Stimulated activated CD4-positive, alpha-beta T cell treated with anti-CD3 and anti-CD28 coated beads, Interleukin-4, amount 100 ng/mL, for 48 hours (primary cell): ENCODE measurements around the gene ZNF423.

ENCODE experiments used
- DNase-seq, 2 donors: peaks; one replicate each; pipeline ENCODE4 v3.0.0-alpha.2; 2020; ENCODE audit warnings: low read depth in 2 of 2

ZNF423 gene

DNA sequence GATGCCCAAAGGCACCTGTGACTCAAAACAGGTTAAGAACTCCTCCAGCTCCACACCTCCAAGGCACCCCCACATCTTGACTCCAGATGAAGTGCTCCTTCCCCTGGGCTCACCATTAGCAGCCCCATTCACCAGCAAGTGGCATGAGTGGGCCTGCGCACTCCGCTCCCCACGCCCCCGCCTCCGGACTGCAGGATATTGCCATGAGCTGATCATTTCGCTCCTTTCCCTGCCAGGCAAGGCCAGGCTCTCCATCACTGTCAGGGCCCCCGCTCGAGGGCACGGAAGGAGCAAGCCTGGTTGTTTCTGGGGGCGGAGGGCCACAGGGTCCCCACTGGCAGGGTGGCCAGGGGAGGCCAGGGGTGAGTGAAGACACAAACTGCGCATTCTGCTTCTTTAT, 69.9 kb downstream of the ZNF423 start:
- no peak for DNase-seq

GRCh38 chr16:49782405-49782804, 73.5 kb downstream of the ZNF423 start:
- no peak for DNase-seq

DNA sequence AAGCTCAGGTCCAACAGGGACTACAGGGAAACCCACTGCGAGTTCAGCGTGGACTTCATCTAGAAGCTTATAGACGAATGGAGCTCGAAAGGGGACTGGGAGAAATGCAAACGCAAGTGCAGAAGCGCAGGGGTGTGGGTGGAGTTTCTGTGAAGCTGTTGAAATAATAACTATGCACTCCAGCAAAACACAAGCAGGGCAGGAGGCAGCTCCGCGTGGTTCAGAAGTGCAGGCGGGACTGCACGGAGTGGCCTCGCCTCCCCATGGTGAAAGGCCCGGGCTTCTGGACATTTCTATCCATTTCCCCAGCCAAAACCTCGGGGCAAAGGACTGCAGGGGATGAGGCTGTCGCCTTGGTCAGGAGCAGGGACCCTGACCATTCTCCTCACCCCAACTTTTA, 74.5 kb downstream of the ZNF423 start:
- DNase-seq, result no peak

GRCh38 chr16:49780433-49780832, 75.5 kb downstream of the ZNF423 start:
- no peak for DNase-seq

DNA sequence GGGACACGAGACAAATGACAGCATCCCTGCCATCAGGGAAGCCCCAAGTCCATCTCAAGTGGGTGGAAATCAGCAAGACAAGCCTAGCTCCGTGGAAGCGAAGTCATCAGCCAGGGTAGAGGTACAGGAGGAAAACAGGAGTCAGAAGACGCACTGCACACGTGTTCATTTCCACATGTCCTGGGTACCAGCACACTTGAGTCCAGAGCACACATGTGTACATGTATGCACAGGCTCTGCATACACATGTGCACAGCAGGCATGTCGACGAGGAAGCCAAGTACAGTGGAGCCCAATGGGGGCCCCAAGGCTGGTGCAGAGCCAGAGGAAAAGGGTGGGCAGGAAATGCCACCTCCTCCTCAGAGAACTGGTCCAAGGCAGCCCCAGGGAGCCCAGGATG, 75.9 kb downstream of the ZNF423 start:
- DNase-seq, result no peak

GRCh38 chr16:49778202-49778930, 77.5 kb downstream of the ZNF423 start:
- no peak for DNase-seq

DNA sequence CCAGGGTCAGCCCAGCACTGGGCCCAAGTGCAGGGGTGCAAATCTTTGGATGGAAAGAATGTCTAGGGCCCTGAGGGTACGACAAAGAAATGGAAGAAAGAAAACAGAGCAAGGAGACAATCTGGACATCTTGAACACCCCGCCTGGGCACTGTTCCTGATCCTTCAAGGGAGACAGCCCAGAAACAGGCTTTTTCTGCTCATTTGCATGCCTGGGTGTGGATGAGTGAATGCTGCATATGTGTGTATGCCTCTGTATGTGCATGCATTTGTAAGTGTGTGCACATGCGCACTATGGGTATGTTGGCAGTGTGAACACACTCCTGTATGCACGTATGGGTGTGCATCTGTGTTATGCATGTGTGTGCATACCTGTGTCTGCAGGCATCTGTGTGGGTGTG, 79.2 kb downstream of the ZNF423 start:
- no peak for DNase-seq

DNA sequence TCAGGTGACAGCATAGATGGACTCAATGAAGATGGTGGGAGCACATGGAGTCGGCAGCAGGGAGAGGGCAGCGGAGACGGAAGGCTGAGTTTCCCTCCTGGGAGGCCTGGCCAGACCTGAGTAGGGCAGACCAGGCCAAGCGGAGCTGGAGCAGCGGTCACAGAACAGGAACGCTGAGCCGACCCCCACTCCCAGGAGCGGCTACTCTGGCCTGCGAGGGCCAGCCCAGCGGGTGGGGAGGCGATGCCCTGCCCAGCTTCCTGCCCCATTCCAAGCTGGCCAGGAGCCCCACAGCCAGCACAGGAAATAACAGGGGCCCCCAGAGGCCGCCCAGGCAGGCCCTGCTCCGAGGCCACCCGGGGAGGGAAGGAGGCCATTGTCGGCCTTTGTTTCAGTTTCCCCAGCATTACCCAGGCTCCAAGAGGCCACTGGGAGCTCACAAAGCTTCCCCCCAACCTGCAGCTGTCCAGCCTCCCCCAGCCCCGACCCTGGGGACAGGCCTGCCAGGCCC, 79.8 kb downstream of the ZNF423 start:
- DNase-seq, result no peak

DNA sequence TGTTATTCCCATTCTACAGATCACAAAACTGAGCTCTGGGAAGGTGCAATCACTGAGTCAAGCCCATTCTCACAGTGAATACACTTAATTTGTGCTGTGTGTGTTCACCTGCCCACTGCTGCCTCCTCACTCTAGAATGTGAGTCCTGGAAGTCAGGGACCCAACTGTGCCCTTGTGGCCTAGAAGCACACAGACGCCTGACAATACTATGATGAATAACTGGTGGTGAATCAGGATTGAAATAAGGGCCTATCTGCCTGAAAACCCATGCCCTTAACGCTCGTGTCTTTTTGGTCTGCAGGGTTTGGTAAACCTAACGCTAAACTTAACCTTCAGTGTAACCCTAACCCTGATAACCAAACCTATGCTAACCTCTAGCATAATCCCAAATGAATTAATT, 80.3 kb downstream of the ZNF423 start:
- DNase-seq, result no peak

DNA sequence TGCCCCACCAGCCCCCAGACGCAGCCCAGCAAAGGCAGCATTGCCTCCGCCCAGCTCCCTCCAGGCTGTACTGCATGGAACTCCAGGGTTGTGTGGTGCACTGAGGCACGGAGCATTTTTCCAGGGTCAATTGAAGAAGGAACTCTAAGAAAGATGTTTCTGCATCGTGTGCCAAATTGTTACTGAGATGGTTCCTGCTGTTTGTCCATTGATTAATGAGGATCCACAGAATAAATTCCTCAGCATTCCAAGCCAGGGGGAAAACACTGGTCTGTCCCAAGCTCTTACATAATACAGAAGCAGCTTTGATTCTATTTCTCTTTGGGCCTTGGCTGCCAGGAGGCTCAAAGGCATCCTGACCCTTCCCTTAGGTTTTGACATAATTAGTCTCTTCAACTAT, 80.9 kb downstream of the ZNF423 start:
- DNase-seq, result no peak

DNA sequence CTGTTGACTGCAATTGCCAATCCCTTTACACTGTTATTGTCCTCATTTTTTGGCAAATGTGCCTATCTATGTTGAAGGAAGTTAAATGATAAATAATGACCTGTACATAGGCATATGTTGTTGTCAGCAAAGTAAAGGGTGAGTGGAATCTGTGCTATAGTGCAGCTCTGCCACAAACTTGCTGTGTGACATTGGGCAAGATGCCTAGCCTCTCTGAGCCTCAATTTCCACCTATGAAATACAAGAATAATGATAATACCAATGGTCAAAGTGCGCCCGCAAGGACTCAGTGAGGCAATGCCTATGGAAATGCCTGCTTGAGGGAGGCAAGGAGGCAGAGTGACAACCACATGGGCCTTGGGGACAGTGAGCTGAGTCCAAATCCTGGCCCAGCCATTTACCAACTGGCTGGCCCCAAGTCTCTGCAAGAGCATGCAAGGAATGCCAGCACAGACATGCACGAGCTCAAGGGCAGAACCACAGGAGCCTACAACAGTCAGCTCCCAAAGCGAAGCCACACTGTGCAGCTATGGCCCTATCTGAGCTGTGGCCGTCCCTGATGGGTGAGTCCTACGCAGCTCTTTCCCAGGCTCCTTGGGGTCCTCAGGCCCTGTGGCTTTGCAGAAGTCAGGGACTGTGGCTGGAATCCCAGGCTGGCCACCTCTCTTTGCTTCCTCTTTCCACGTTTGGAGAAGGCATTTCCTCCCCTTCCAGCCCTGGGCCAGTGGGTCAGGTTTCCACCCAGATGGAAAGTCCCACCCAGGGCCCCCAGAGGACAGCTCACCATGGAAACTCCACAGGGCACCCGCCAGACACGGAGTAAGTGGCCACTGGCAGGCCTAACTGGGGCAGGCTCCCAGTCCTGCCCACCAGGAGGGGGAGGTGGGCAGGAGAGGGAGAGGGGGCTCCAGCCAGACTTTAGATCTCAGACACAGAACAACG, 82.1 kb downstream of the ZNF423 start:
- DNase-seq, result no peak

- DNase-seq, result no peak
These were observed 87.9 kb downstream of the ZNF423 start for GRCh38 chr16:49767998-49768397.

- DNase-seq, result no peak
These were observed 88.5 kb downstream of the ZNF423 start for GRCh38 chr16:49767414-49767813.

DNA sequence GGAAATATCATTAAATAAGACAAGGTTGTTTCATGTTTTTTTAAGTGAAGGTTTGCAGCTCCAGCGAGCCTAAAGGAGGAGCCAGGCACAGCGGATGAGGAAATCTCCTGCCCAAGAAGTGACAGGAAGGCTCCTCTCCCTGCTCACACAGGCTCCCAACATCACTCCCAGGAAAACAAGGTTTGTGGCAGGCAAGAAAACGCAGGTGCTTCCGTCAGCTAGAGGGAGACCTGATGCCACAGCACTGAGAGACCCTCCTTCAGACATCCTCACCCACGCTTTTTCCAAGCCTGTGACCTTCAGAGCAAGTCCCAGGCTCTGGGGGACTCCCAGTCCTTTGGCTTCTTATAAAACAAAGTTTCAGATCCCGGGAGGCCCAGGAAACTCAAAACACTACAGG, 89.7 kb downstream of the ZNF423 start:
- no peak for DNase-seq

DNA sequence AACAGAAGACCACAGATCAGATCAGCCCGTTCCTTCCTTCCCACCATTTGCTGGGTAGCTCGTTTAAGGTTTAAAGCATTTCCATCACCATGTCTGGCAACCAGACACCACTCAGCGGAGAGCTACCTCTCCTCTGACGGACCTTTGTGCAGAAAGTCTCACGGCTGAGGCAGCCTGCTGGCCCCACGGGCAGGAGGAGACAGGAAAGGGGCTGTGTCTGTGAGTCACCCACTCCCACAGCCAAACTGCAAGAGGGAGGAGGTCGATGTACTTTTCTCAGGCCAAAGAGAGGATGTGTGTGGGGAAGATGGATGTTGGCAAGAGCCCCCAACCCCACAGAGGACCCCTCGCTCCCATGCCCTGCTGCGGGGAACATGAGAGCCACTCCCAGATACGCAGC, 92.1 kb downstream of the ZNF423 start:
- no peak for DNase-seq

GRCh38 chr16:49760815-49761214, 95.1 kb downstream of the ZNF423 start:
- DNase-seq, result no peak

DNA sequence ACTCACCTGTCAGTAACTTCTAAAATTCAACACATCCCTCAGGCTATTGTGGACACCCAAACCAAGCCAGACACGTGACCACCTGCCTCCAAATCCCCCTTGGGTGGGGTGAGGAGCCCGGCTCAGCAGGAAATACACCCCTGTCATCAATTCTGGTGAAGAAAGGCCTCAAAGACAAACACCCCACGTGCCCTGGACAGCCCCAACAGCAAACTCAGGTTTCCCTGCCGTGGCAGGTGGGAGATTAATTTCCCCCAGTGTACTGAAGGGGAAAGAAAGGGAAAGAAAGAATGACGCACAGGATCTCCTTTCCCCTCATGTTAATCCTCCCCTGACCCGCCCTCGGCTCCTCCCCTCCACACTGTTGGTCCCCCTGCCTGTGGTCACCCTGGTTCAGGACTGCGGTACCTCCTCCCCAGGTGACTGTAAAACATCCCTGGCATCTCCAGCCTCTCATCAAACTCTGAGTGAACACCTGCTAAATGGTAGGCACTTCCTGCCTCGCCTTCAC, 98.3 kb downstream of the ZNF423 start:
- DNase-seq, result no peak

GRCh38 chr16:49756775-49757558, 98.9 kb downstream of the ZNF423 start:
- DNase-seq, result no peak

DNA sequence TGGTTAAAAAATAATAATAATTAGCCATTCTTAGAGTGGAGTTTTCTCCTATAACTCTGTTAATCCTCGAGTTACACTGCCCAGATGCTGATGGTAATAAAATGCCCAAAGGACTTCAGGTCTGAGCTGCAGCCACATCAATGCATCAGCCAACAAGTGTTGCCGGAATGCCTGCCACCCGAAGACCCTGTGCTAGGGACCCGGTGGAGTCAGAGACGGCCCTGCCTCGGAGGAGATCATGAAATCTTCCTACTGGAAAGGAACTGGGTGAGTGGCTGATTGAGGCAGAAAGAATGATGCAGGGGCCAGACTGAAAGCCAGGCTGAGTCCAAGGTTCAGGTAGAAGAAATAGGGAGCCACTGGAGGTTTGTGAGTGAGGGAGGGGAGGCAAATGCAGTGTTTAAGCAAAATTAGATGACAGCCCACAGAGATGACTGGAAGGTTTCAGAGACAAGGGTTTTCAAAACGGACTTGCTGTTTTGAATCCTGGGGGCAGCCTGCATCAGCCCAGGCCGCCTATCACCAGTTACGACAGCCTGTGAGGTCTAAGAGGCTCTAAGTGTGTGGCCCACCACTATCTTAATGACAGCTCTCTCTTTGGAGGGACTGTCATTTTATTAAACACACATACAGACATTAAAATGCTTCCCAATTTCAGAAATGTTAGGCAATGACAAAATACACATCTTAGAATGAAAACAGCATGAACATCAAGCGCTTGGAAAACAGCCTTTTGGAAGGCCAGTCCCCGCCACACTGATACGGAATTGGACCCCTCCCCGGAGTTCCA, 100.0 kb downstream of the ZNF423 start:
- no peak for DNase-seq

DNA sequence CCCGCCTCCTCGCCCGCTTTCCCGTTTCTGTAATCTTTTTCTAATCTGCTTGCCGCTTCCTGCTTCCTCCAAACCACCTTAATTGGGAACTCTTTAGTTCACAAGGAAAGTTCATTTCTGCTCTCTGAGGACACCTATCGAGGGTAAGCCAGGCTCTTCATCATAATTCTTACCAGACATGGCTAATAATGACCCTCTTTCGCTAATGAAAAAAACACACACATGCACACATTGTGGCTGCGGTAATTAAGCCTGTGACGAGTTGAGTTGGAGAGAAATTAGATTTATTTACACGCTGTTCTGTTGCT, 100.6 kb downstream of the ZNF423 start:
- DNase-seq, result no peak
